Fibroblast of lung (primary cell): ENCODE measurements around the gene ADRB1. TPM values are rescaled to one million over a fixed set of nuclear protein-coding genes. Genes with fewer than 3 reads are reported as not detected.

ENCODE experiments used
- DNase-seq, 2 donors: peaks; one replicate each; pipeline versions ENCODE4 v3.0.0 to v3.0.0-alpha.2; 2010; ENCODE audit warnings: low read depth in 2 of 2
- H2AFZ ChIP-seq: 2 replicates; pipeline ENCODE4 v1.5.1; 2012; ENCODE audit warnings: low read length, control low read depth, inconsistent platforms
- H3K27ac ChIP-seq: 2 replicates; pipeline ENCODE4 v1.5.1; 2011; ENCODE audit warnings: low read length, control low read depth; ENCODE audit not compliant: insufficient read depth
- H3K27me3 ChIP-seq: 2 replicates; pipeline ENCODE4 v1.5.1; 2011; ENCODE audit warnings: mild to moderate bottlenecking, low read length; ENCODE audit not compliant: control insufficient read depth, insufficient read depth
- H3K36me3 ChIP-seq: 2 replicates; pipeline ENCODE4 v1.5.1; 2011; ENCODE audit warnings: low read length; ENCODE audit not compliant: control insufficient read depth, insufficient read depth
- H3K4me1 ChIP-seq: 2 replicates; pipeline ENCODE4 v1.5.1; 2011; ENCODE audit warnings: low read length; ENCODE audit not compliant: control insufficient read depth, insufficient read depth; ENCODE audit errors: extremely low read depth
- H3K4me2 ChIP-seq: 2 replicates; pipeline ENCODE4 v1.5.1; 2011; ENCODE audit warnings: low read length, control low read depth; ENCODE audit not compliant: insufficient read depth; ENCODE audit errors: extremely low read depth
- H3K4me3 ChIP-seq, 4 experiments: fragments of 200-600 bp in 1 of 4; sonication (generic) in 1 of 4; replicated peaks in 1 of 4; 2 replicates each; pipeline ENCODE4 v1.5.1; 2011 to 2016; ENCODE audit warnings: low read length in 4 of 4, low read depth in 3 of 4, mild to moderate bottlenecking in 3 of 4, control low read depth in 2 of 4, inconsistent platforms in 1 of 4, mixed read lengths in 1 of 4; ENCODE audit not compliant: insufficient read depth in 1 of 4; ENCODE audit errors: control extremely low read depth in 1 of 4
- H3K79me2 ChIP-seq: 2 replicates; pipeline ENCODE4 v1.5.1; 2012; ENCODE audit warnings: mild to moderate bottlenecking, low read length, inconsistent platforms; ENCODE audit not compliant: control insufficient read depth, insufficient read depth
- H3K9ac ChIP-seq: 2 replicates; pipeline ENCODE4 v1.5.1; 2011; ENCODE audit warnings: mild to moderate bottlenecking, low read length, control low read depth; ENCODE audit not compliant: insufficient read depth
- H3K9me3 ChIP-seq: 2 replicates; pipeline ENCODE4 v1.5.1; 2012; ENCODE audit warnings: low read depth, low read length; ENCODE audit not compliant: control insufficient read depth, insufficient read depth
- H4K20me1 ChIP-seq: 2 replicates; pipeline ENCODE4 v1.5.1; 2011; ENCODE audit warnings: low read length; ENCODE audit not compliant: control insufficient read depth, insufficient read depth; ENCODE audit errors: extremely low read depth
- EZH2 ChIP-seq: IDR thresholded peaks from 2 replicates; pipeline ENCODE4 v1.5.1; 2012; ENCODE audit warnings: low read length, control low read depth, mild to moderate bottlenecking; ENCODE audit errors: missing control alignments
- polyA plus RNA-seq, 2 donors: library from polyadenylated mRNA; depleted of rRNA in 1 of 2; stranded (reverse) in 1 of 2; unstranded in 1 of 2; fragments of >200 nt; gene quantifications; 2 replicates each; pipeline ENCODE4 v1.2.1, GENCODE V29; 2011 to 2012; ENCODE audit warnings: missing spikeins in 1 of 2
- total RNA-seq: library from RNA; depleted of rRNA; stranded (reverse); fragments of >200 nt; gene quantifications from 2 replicates; pipeline ENCODE4 v1.2.1, GENCODE V29; 2014
- TF ChIP-seq, protein P1 (sequence below), 2 donors: IDR thresholded peaks in 1 of 2; conservative IDR thresholded peaks in 1 of 2; 1 replicate in 1 of 2; 2 replicates in 1 of 2; pipeline ENCODE4 v1.5.1; 2011 to 2012; ENCODE audit warnings: low read length in 2 of 2, control low read depth in 1 of 2, inconsistent platforms in 1 of 2, low read depth in 1 of 2, mild to moderate bottlenecking in 1 of 2

The ADRB1 gene
- total and polyA plus RNA-seq, 2 donors (not counting 1 experiment from before 2014, with no cell fraction given) = not detected

DNA sequence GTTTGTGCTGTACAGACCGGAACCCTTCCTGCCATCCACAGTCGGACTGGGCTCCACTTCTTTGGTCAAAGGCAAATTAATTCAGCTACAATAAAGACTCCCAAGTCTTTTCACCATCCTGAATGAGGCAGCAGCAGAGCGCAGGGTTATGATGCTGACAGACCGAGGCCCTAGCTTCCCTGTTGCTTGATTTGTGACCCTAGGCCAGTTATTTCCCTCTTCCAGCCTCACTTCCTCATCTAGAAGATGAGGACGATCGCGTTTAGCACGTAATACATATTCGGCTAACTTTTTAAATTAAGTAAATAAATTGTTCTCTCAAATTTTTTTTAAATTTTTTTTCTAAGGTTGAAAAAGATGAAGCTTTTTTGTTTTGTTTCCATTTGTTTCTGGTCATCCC lies 18.1 kb downstream of the ADRB1 start:
- H3K27me3 ChIP-seq = no peaks in the 10 kb centered on the region
- no peak for TF ChIP-seq EZH2
- TF ChIP-seq, protein P1, sequence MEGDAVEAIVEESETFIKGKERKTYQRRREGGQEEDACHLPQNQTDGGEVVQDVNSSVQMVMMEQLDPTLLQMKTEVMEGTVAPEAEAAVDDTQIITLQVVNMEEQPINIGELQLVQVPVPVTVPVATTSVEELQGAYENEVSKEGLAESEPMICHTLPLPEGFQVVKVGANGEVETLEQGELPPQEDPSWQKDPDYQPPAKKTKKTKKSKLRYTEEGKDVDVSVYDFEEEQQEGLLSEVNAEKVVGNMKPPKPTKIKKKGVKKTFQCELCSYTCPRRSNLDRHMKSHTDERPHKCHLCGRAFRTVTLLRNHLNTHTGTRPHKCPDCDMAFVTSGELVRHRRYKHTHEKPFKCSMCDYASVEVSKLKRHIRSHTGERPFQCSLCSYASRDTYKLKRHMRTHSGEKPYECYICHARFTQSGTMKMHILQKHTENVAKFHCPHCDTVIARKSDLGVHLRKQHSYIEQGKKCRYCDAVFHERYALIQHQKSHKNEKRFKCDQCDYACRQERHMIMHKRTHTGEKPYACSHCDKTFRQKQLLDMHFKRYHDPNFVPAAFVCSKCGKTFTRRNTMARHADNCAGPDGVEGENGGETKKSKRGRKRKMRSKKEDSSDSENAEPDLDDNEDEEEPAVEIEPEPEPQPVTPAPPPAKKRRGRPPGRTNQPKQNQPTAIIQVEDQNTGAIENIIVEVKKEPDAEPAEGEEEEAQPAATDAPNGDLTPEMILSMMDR (conservative IDR thresholded peaks at IDR 0.05 in 1 of 2, IDR thresholded peaks at IDR 0.05 in 1 of 2; ENCODE audit: low read depth in 1 of 2, low read length in 2 of 2) = no peak
- H2AFZ ChIP-seq = no peak overlapping the region
- H3K4me1 ChIP-seq = no peaks in the 10 kb centered on the region
- H3K9ac ChIP-seq = no peak overlapping the region
- H3K79me2 ChIP-seq = no peaks in the 10 kb centered on the region
- no peaks in the 10 kb centered on the region for H3K36me3 ChIP-seq
- H3K4me2 ChIP-seq = no peak overlapping the region
- H3K4me3 ChIP-seq = no peak overlapping the region
- no peaks in the 10 kb centered on the region for H3K9me3 ChIP-seq
- DNase-seq = no peak
- no peaks in the 10 kb centered on the region for H4K20me1 ChIP-seq
- H3K27ac ChIP-seq = no peak overlapping the region

DNA sequence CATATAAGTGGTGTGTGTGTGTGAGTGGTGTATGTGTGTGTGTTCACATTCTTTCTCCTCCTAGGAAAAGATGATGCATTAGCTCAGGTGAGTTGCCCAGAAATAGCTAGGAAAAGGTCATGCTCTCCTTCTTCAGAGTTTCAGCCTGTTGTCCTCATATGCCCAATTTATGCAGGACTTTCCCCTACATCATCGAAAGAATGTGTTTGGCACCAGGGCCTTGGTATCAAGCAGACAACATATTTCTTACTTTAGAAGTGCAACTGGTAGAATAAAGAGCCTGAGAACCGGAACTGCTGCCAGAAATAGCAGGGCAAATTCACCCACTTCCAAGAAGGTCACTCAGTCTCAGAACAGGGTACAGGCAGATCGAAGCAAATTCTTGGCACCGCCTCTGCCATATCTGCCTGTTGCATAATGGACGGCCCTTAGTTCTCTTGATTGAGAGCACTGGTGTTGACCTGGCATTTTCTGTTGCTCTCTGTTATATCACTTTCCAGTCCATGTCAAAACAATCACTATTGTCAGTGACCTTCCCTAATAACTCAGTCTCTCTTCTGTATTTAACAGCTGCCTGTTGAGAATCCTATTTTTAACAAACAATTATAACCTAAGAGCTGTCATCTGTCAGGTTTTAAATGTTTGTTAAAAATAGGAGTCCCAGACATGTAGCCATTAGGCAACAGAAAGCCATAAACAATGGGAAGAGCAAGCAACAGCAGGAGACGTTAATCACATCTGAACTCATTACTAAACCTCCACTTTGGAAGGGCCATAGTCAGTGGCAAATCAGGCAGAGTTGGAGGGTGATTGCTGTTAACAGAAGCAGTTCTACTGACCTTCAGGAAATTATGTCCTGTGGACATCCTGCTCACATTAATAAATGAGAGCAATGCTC lies 20.7 kb downstream of the ADRB1 start:
- Histone ChIP-seq H3K4me2 (no peak overlapping the region), H2AFZ (no peak overlapping the region)

DNA sequence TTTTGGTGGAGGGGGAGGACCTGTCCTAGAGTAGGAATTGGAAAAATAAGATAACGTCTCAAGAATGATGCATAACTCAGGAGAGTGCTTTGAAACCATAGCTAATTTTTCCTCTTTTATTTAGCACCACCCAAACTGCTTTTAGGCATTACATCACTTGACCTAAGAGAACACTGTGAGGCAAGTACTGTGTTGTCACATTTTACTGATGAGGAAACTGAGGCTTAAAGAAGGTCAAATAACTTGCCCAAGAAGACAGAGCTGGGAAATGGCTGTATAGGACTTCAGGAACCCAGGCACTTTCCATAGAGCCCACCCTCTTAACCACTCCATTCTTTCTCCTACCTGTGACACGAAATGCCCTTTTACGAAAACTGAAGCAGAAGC lies 21.4 kb downstream of the ADRB1 start:
- H3K9ac ChIP-seq = no peak overlapping the region
- no peaks in the 10 kb centered on the region for H3K4me1 ChIP-seq
- H3K27ac ChIP-seq = no peak overlapping the region
- no peak overlapping the region for H3K4me3 ChIP-seq
- H3K79me2 ChIP-seq = no peaks in the 10 kb centered on the region
- no peak for TF ChIP-seq EZH2
- TF ChIP-seq, protein P1 (conservative IDR thresholded peaks at IDR 0.05 in 1 of 2, IDR thresholded peaks at IDR 0.05 in 1 of 2; ENCODE audit: low read depth in 1 of 2, low read length in 2 of 2) = no peak
- H2AFZ ChIP-seq = no peak overlapping the region
- DNase-seq = no peak
- H4K20me1 ChIP-seq = no peaks in the 10 kb centered on the region
- no peaks in the 10 kb centered on the region for H3K27me3 ChIP-seq
- H3K36me3 ChIP-seq = no peaks in the 10 kb centered on the region
- H3K9me3 ChIP-seq = no peaks in the 10 kb centered on the region
- H3K4me2 ChIP-seq = no peak overlapping the region

More for the DNA sequence above, 20.7 kb downstream of the ADRB1 start:
- H3K4me3 ChIP-seq = no peak overlapping the region
- H3K9ac ChIP-seq = no peak overlapping the region
- no peak for DNase-seq
- H3K27me3 ChIP-seq = no peaks in the 10 kb centered on the region
- H4K20me1 ChIP-seq = no peaks in the 10 kb centered on the region
- H3K36me3 ChIP-seq = no peaks in the 10 kb centered on the region
- TF ChIP-seq, protein P1 (conservative IDR thresholded peaks at IDR 0.05 in 1 of 2, IDR thresholded peaks at IDR 0.05 in 1 of 2; ENCODE audit: low read depth in 1 of 2, low read length in 2 of 2) = no peak
- TF ChIP-seq EZH2 = no peak
- no peaks in the 10 kb centered on the region for H3K4me1 ChIP-seq
- no peak overlapping the region for H3K27ac ChIP-seq
- H3K79me2 ChIP-seq = no peaks in the 10 kb centered on the region
- H3K9me3 ChIP-seq = no peaks in the 10 kb centered on the region
